HG03097 (cell line): ENCODE measurements around the gene NR0B2.

Source experiments
- ATAC-seq: cut with Tn5 transposase; IDR thresholded peaks from one replicate; pipeline ENCODE4 v1.9.1; 2021; ENCODE audit not compliant: unreplicated experiment, low FRiP score

NR0B2 gene

GRCh38 chr1:26938004-26938658, 24.4 kb upstream of the NR0B2 start:
- ATAC-seq, result no peak

GRCh38 chr1:26936823-26937222, 23.0 kb upstream of the NR0B2 start:
- no peak for ATAC-seq

DNA sequence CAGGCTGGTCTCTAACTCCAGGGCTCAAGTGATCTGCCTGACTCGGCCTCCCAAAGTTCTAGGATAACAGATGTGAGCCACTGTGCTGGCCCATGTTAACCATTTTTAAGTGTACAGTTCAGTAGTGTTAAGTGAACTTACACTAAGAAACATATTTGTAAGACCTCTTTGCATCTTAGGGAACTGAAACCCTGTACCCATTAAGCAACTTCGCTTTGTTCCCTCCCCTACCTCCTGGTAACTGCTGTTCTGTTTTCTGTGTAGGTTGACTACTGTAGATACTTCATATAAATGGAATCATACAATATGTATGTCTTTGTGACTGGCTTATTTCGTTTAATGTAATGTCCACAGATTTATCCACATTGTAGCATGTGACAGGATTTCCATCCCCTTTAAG, 18.8 kb upstream of the NR0B2 start:
- no peak for ATAC-seq

DNA sequence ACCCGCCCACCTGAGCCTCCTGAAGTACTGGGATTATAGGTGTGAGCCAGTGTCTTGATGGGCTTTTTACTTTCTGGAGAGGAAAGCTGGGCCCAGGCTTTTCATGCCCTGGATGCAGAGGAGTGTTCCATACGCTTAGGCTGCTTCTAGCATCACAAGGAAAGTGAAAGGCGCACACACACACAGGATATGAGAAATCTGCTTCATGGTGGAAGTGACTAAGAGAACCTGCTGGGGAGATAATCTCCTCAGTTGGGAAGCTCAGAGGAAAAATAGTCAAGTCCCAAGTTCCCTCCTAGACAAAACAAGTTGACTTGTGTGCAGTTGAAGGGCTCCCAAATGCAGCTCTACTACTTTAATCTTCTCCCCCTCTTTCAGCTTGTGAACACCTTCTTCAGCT, 9.9 kb upstream of the NR0B2 start:
- no peak for ATAC-seq

GRCh38 chr1:26922901-26923300, 9.1 kb upstream of the NR0B2 start:
- no peak for ATAC-seq

GRCh38 chr1:26922431-26922729, 8.6 kb upstream of the NR0B2 start:
- ATAC-seq, result no peak

DNA sequence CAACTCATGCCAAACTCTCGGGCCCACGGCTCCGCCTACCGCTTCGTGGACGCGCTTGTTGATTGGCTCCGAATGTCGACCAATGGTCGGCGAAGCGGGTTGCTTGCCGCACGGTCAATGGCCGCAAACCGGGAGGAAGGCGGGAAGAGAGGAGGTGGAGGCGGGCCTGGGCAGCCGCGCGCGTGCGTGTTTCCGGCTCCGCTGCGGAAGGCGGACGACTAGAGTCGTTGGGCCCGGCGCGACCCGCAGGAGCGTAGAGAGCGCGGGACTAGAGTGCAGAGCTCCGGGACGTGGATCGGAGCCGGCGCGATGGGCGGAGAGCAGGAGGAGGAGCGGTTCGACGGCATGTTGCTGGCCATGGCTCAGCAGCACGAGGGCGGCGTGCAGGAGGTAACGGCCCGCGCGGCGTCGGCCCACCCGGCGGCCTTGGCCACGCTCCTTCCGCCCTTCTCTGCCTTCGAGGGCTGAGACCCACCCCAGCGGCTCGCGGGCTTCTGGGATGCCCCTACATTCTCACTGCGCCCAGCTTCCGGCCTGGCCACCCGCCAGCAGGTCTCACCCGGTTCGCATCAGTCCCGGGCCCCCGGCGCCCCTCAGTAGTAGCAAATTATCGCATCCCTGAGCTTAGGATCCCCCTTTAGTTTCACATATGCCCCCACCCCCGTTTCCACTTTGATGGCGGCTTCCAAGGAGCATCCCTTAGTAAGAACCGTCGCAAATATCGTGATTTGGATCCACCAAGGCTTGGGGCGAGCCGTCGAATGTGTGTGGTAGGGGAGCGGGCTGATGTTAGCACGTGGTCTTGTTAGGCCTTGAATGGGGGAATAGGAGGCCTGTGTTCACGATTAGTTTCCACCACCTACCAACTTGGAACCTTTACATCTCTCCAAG, 8.0 kb upstream of the NR0B2 start, which contains the start of gene NUDC:
Gene NUDC, plus strand, starts transcription at position 204 of the 891 bp plus-strand sequence. Its CDS starts 106 bp downstream, at position 310.
- ATAC-seq, result peak; percentile 97

DNA sequence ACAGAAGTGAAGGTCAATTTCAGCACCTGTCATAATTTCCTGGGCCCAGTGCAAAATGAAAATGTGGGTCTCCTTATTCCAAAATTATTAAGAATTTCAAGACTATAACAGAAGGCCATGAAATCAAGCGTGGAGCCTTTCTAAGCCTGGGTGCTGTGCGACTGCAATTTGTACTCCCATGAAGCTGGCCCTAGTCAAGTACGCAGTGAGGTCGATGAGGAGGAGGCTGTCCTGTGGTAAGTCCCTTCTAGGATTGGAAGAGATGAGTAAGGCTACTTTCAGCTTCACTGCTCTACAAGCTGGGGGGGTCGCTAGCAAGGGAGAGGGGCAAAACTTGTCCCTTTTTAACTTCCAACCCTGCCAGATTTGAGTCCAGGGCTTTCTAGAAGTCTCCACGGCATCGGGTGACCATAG, 7.4 kb upstream of the NR0B2 start:
- ATAC-seq, result no peak

DNA sequence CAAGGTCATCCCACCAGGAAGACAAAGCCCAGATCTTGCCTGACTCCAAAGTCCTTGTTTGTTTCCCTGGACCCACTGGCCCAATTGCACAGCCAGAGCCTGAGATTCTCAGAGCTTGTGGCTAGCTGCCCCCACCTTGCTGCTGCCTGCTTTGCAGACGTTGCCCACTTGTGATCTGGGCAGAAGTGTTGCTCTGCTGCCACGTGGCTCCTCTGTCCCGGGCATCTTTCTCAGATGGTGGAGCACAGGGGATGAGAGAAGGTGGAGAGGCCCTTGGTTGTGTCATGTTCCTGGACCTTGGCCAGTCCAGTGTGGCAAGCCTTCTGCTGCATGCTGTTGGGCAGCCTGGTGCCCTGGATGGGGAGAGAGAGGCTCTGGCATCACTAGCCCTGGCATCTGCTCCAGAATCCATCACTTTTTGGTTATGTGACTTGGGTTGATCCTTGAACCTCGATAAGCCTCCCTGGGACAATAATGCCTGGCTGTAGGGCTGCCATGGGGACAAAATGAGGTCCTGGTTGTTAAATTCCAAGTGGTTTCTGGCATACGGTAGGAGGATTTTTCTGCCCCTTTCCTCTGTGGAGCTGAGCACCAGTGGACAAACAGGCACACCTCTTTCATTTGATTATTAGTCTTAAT, 1.5 kb upstream of the NR0B2 start:
- no peak for ATAC-seq

- ATAC-seq, result no peak
These were observed 404 bp downstream of the NR0B2 start for GRCh38 chr1:26913389-26913753.

GRCh38 chr1:26912147-26912490, 1.7 kb downstream of the NR0B2 start:
- no peak for ATAC-seq

GRCh38 chr1:26911399-26912146, 2.2 kb downstream of the NR0B2 start:
- ATAC-seq, result no peak

DNA sequence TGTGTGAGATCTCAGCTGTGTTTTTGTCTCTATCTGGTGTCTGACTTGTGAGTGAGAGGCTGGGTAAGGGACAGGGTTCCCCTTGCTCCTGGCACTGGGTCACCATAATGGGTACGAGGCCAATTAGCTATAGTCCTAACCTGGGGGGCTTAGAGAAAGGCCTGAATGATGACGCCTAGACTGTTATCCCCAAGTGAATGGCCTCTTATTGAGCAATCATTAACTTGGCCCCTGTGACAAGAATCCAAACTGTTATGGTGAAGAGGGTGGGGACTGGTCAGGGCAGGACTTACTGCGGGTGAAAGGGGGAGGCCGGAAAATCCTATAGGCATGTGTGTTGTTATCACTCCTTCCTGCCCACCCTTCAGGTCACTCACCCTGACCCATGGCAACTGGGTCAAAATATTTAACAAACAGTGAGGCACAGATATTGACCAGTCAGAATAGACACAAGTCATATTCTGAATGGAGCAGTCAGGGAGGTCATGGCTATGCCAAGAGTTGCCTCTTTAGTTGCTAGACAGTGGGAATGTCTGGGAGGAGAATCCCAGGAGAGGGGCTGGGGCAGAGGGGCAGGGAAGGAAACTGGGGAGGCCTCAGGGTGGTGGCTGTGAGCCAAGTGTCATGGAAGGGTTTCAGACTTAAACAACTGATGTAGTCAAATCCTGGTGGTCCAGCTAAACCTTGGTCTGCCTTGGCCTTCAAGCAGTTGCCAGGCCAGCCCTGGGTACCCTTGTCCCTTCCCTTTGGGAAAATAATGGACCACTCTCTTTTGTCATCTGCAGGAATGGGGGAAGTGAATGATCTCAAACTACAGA, 3.2 kb downstream of the NR0B2 start:
- no peak for ATAC-seq

GRCh38 chr1:26909951-26910342, 3.8 kb downstream of the NR0B2 start:
- ATAC-seq, result no peak

DNA sequence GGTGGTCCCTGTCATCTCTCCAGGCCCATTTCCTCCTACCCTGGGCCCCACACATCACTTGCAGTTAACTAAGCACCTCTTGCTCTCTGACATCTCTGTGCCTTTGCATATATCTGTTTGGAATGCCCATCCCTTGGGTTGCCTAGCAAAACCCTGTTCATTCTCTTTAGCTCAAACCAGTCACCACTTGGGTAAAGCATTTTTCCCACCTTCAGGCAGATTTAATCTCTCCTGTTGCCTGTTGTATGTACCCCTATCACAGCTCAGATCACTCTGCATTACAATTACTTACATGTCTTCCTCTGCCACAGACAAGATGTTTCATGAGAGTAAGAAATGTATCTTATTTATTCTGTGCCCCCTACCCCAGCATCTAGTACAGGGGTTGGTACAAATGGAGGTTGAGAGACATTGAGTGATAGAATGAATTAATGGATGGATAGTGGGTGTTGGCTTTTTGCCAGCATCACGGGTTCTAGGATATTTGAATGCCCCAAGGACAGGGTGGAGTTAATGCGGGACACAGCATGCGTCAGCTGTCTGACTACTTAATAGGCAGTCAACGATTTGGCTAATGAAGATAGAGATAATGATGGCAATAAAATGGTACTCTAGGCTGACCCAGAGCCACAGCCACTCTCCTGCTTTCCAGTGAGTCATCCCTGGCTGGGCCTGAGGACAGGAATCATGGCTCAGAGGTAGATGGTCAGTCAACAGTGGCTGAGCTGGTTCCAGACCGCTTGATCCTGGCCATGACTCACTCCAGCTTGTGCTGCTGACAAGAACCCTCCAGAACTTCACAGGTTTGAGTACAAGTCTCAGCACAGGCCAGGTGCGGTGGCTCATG, 6.5 kb downstream of the NR0B2 start:
- ATAC-seq, result no peak

DNA sequence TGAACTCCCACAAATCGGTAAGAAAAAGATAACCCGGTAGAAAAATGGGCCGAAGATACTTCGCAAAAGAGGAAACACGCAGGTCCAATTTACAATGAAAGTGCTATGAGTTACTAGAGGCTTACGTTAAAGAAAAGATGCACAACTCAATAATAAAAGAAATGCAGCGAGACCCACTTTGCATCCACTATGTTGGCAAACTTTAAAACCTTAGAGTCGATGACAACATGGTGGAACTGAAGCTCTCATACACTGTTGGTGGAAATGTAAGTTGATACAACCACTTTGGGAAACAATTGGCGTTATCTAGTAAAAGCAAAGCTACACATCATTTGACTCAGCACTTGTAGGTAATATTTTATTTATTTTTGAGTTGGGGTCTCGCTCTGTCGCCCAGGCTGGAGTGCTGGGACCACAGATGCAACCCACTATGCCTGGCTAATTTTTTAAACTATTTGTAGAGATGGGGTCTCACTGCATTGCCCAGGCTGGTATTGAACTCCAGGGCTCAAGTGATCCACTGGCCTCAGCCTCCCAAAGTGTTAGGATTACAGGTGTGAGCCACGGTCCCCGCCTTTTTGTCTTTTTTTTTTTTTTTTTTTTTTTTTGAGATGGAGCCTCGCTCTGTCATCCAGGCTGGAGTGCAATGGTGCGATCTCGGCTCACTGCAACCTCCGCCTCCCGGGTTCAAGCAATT, 12.8 kb downstream of the NR0B2 start:
- ATAC-seq, result no peak

DNA sequence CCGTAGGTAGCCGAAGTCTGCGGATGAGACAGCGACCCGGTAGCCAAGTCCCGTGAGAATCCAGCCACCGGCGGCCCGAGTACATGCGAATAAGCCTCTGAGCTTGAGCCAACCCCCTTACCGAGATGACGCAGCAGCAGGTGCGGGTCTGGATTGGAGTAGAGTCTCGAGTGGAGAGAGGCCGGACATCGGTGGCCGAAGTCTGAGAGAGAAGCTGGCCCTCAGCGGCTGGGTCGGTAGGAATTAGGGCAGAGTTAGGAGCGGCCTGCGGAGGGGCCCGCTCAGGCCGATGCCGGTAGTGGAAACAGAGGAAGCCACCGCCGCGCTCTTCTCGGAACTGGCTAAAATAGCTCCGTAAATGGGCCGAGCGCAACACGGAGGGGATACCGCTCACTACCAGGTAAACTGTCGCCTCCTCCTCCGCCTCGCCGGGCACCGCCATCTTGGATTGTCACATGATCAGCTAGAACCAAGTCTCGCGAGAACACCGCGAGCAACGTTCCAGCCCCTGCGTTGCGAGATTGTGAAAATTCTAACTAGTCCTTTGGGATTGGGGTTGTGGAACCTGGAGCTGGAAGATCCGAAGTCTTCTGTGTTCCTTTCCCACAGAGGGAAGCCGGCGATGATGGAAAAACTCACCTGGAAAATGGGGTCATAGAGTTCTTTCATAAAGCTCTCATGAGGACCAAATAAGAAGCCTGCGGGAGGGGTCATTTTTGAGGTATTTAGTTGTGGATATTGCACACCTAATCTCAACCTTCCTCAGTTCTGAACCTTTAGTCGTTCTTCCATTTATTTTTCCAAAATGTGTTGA, 13.6 kb downstream of the NR0B2 start, which contains the start of gene GPATCH3:
Gene GPATCH3, minus strand, starts transcription at position 467 of the 814 bp plus-strand sequence. Its CDS starts 25 bp downstream, at position 442.
- ATAC-seq, result peak; percentile 80

DNA sequence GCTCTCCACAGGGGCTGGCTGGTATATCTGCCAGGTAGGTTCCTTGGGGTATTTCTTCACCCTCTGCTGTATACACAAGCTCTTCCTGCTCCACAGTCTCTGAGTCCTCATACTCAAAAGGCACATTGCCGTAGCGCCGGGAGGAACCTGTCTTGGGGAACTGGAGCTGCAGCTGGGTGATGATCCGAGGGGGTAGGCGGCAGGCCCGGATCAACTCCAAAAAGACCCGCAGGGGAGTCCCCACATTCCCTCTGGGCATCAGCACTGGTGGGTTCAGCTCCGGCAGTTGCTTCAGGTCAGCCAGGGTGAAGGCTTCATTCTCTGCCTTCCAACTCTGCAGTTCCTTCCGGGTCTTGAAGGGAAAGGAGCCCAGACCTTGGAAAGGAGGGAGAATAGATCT, 16.4 kb downstream of the NR0B2 start:
- no peak for ATAC-seq
